GM12875 (cell line): Measurements from ENCODE around the gene RANBP9.

Experiments used
- H3K4me3 ChIP-seq: one replicate; pipeline ENCODE4 v1.5.1; 2011; ENCODE audit warnings: low read depth, low read length, control low read depth
- TF ChIP-seq, protein P1 (sequence below): IDR thresholded peaks from 2 replicates; pipeline ENCODE4 v1.5.1; 2011; ENCODE audit warnings: low read depth, mild to moderate bottlenecking, control low read depth, inconsistent platforms, low read length, moderate library complexity, borderline replicate concordance; ENCODE audit not compliant: insufficient read depth

The RANBP9 gene

DNA sequence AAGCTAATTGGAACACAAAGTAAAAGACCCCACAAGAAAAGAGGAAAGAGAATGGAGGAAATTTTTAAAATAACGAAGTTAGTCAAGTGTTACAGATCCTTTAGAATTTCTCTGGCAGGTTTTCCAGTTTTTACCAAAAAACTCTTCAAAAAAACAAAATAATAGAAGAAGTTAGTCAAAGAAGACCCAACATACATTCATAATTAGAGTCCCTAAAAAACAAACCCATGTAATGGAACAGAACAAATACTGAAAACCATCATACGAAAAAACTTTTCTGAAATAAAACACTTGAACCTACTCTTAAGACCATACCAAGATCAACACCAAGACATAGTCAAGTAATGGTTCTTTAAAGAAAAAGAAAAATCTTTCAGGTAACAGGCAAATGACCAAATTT, 31.6 kb downstream of the RANBP9 start:
- no peak overlapping the region for H3K4me3 ChIP-seq
- TF ChIP-seq, protein P1, sequence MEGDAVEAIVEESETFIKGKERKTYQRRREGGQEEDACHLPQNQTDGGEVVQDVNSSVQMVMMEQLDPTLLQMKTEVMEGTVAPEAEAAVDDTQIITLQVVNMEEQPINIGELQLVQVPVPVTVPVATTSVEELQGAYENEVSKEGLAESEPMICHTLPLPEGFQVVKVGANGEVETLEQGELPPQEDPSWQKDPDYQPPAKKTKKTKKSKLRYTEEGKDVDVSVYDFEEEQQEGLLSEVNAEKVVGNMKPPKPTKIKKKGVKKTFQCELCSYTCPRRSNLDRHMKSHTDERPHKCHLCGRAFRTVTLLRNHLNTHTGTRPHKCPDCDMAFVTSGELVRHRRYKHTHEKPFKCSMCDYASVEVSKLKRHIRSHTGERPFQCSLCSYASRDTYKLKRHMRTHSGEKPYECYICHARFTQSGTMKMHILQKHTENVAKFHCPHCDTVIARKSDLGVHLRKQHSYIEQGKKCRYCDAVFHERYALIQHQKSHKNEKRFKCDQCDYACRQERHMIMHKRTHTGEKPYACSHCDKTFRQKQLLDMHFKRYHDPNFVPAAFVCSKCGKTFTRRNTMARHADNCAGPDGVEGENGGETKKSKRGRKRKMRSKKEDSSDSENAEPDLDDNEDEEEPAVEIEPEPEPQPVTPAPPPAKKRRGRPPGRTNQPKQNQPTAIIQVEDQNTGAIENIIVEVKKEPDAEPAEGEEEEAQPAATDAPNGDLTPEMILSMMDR: no peak

DNA sequence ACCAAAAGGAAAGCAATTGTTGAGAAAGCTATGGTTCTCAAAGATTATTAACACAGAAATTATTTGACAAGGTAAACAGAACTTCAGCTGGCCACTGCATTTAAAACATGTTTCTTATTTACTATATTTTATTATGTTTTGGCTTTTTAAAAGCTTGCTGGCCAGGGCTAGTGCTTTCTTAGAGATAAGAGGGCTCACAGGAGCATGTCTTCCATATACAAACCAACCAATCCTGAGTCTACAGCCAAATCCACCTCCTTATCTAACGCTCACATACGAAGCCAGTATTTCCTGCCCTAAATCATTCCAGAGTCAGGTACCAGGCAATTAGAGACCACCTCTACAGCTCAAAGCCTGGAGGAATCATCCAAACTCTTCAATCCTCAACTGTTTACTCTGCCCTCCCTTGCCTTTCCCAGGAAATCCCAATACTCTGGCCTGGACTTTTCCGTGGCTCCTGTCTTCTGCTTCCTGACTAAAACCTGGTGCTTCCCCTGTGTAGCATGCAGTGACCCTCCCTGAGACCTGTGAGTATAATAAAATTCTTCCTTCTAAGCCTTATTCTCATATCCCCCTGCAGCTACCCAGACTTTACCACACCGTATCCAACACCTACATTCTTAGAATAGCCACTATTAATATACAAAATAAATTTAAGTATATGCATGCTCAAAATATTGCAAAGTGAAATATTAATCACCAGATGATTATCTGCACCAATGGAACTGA, 33.2 kb downstream of the RANBP9 start:
- H3K4me3 ChIP-seq: no peak overlapping the region

DNA sequence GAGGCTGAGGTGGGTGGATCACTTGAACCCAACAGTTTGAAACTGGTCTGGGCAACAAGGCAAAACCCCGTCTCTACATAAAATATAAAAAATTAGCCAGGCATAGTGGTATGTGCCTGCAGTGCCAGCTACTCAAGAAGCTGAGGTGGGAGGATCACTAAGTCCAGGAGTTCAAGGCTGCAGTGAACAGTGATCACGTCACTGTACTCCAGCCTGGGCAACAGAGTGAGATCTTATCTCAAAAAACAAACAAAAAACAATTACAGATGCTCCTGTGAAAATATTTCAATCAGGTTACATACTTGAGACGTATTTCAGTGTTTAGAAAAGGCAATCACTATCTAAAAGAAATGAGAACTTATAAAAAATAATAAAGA, 33.8 kb downstream of the RANBP9 start:
- no peak overlapping the region for H3K4me3 ChIP-seq
- TF ChIP-seq, protein P1: no peak

More for the DNA sequence above, 33.2 kb downstream of the RANBP9 start:
- TF ChIP-seq, protein P1: no peak

DNA sequence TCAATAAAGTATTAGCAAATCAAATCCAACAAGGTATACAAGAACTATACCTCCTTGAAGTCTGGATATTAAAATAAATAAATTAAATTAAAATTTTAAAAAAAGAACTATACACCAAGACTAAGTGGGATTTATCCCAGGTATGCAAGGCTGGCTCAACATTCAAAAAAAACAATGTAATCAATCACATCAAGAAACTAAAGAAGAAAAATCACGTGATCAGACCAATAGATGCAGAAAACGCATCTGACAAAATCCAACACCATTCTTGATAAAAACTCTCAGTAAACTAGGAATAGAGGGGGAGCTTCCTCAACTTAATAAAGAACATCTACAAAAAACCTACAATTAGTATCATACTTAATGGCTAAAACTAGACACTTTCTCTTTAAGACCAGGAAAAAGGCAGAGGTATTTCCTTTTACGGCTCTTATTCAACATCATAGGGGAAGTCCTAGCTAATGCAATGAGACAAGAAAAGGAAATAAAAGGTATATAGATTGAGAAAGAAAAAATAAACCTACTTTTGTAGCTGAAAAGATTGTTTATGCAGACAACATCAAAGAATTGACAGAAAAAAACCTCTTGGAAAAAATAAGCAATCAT, 35.0 kb downstream of the RANBP9 start:
- TF ChIP-seq, protein P1: no peak
- no peak overlapping the region for H3K4me3 ChIP-seq

DNA sequence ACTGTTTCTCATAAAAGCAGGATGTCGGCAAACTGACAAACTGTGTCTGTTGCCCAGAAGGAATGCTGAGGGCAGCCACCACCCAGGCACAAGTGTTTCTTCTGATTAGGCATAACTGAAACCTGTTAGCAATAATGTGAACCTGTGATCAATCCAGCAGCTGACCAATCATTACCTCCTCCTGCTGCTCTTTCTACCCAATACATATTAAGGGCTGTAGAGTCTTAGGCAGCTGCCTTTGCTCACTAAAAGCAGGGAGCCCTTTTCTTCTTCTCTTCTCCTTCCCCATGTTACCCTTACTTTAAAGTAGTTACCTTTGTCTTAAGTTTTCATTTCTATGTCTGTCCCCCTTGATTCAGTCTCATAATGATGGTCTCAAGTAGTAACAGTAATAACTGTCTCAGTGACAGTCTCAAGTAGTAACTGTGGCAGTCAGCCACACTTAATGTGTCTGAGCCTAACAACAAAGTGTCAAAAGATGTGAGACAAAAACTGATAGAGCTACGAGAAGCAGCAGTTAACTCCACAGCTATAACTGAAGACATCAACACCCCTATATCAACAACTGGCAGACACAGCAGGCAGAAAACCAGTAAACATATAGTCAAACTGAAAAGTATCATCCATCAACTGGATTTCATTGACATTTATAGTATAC, 37.0 kb downstream of the RANBP9 start:
- H3K4me3 ChIP-seq: no peak overlapping the region
- TF ChIP-seq, protein P1: no peak

DNA sequence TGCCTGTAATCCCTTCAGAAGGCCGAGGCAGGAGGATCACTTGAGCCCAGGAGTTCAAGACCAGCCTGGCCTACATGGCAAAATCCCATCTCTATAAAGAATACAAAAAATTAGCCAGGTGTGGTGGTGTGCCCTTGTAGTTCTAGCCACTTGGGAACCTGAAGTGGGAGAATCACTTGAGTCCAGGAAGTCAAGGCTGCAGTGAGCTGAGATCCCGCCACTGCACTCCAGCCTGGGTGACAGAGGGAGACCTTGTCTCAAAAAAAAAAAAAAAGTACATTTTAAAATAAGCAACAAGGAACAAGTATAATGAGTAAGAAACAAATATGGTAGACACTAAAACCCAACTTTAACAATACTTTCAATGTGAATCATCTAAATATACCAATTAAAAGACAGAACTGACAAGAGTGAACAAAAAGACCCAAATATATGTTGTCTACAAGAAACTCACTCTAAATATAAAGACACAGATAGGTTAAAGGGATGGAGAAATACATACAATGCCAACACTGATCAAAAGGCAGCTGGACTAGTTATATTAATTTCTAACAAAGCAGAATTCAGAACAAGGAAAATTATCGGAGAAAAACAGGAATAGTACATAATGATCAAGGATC, 37.7 kb downstream of the RANBP9 start:
- no peak overlapping the region for H3K4me3 ChIP-seq
- TF ChIP-seq, protein P1: no peak
